Measurements from ENCODE around the gene MBD5.
A peak's percentile ranks its signal among the peaks of the same experiment; 100 is the strongest.

MBD5 gene

DNA sequence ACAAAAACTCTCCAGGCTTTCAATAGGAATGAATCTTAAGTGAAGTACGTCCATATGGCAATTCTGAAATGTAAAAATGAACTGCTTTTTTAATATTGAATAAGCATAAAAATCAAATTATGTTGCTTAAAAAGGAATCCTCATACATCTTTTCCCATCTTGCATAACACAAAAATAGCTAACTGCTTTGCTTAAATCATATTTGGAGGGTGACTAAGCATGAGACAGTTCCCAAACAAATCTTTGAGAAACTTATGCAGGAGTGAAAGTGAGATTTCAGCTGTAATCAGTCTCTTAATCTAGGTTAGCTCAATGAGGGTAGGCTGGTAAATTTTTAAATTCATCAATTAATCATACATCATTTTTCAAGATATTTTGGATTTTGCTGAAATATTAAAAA lies 111.5 kb downstream of the MBD5 start:
- no peak for DNase-seq

DNA sequence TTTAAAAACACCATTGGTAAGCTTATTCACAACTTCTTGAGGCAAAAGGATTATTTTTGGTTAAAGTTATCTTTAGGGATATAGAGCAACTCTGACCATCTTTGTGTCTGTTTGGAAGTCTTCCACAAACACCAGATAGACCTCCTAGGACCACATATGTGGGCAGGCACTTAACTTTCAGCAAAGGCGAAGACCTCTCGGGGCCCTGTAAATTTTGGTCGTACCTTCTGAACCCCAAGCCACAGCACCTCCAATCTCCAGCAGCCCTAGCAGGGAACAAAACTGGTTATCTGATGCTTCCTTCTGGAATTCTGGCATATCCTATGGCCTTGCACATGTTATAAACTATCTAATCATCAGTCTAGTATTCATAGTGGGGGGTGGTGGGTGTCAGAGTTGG lies 114.8 kb downstream of the MBD5 start:
- DNase-seq = no peak

DNA sequence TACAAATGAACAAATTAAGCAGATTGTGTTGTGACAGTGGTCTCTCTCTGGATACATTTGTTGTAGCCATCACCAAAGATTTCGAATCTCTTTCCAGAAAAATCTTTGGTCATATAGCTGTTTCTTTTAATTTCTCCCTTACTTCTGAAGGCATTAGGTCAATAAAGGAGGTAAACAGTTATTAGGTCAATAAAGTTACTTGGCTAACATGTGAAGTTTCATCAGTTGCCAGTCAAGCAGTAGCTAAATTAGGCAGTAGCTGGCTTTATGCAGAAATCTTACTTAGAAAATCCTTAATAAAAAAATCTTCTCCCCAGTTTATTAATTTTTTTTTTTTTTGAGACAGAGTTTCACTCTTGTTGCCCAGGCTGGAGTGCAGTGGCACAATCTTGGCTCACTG lies 115.5 kb downstream of the MBD5 start:
- no peak for DNase-seq

DNA sequence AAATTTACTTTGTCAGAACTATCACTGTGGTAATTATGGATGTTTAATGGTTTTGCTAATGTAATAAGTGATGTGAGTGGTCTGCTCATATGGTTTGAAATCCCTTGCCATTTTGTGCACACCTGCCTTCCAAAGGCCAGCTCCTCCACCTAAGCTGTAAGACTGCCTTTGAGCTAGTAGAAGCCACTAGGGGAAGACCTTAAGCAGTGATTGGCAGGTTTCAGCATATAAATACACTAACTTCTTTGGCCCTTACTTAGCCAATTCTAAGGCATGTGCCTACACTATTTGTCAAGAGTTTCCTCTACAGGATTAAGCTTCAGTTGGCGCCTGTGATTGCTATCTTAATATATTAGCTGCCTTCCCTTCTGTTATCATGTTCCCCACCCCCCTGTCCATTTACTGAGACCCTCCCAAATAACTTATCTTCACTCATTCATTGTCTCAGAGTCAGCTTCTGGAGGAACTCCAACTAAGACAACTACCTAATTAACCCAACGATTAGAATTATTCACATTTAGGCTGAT lies 141.1 kb downstream of the MBD5 start:
- no peak for DNase-seq

DNA sequence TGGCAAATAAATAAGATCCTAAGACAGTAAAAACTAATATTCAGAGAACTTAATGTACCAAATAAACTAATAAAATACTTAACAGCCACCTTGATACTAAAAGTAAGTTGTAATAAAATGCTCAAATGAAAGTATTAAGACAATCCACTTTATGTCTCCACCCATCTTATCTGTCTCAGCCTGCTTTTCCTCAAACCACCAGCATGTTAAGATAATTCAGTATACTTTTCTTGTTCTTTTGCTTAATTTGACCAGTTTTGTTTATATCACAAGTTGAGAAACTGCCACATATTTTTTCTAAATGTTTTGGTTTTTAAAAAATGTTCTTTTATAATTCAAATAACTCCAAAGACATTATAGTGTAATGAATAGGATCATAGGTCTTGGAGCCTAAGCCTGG lies 142.0 kb downstream of the MBD5 start:
- DNase-seq = no peak

DNA sequence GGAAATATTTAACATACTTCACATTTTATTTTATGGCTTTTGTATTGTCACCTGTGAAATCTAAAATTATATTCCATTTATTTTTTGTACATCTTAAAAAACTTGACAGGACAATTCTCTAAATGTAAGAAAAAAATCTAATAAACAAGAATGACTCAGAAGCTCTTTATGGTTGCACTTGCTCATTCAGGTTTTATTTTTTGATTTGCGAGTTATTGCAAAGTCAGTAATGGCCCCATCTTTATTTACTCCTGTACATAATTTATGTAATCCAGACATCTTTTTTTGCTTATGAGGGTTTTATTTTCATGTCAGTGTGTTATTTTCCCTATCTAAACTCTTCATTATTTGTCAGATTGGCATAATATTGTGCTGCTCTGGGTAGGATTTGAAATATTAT lies 145.1 kb downstream of the MBD5 start:
- DNase-seq = no peak

DNA sequence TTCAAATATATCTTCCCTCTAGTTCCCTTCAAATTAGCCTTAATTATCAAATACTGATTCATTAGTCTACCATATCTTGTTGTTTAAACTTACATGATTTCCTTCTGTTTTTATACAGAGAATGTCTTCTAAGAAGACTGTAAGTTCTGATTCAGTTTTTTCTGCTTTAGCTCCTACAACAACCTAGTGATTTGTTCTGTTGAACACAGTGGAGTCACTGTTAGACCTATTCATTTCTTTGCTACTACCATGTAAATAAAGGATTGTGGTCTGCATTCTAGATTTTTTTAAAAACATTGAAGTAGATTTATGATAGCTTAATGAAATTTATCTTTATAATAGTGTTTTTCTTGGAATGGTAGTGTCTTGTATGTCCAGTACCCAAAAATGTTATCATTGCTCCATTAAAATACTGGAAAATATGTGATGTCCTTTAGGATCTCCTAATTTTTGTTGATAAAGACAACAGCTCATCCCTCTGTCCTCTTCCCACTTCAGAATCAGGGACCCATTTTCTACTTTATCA lies 146.4 kb downstream of the MBD5 start:
- DNase-seq = no peak

DNA sequence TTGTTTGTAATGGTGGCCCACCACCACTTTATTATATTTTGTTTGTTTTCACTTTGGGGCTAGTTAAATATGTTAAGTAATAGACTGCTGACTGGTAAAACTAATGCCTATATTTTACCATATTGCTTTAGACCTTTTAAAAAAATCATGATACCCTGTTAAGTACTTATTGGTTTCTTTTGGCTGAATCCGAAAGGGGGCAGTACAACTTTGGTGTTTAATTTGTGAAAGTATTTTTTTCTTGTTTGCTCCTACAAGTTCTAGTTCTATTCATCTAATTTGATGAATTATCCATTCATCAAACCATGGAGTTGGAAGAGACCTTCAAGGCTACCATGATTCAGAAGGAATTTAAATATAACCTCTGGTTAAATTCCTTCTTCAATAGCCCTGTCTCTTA lies 147.0 kb downstream of the MBD5 start:
- DNase-seq = no peak

DNA sequence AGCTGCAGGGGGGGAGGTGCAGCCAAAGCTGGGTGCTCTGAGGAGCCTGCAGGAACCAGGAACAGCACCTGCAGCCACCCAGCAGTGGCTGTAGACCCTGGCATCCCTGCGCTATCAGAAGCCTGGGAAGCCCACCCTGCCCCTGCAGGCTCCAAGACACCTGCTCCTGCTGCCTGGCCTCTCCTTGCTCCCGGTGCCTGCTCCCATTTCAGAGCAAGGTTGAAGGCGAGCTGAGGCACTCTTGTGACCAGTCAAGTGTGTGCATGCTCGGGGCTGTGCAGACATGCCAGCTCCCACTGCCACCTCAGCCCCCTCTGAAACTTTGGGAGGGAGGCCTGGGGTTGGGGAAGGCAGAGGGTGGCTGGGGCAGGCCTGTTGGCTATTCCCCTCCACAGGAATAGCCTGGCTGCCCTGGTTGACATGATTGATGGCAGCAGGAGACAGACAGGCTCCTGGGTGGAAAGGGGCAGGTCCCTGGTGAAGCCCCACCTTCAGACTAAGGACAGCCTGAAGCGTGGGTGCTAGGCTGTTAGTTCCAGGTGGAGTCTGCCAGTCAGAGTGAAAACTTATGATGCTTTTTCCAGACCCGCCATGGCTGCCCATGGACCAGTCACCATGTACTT lies 151.4 kb downstream of the MBD5 start:
- no peak for DNase-seq

DNA sequence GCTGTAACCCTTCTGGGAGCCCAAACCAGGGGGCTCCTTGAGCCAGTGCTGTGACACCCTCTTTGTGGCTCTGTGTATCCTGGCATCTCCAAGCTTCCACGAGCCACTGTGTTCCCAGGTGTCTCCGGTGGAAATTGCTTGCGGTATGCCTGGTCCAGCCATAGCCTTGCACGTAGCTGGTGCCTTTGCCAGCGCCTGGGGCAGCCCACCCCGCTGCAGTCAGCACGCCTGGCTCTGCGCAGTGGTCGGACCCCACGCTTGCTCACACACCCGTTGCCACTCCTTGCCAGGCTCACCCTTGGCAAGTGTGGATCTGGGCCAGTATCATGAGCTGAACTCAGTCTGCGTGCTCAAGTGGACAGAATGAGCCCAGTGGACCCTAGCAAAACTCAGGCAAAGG lies 152.3 kb downstream of the MBD5 start:
- no peak for DNase-seq

DNA sequence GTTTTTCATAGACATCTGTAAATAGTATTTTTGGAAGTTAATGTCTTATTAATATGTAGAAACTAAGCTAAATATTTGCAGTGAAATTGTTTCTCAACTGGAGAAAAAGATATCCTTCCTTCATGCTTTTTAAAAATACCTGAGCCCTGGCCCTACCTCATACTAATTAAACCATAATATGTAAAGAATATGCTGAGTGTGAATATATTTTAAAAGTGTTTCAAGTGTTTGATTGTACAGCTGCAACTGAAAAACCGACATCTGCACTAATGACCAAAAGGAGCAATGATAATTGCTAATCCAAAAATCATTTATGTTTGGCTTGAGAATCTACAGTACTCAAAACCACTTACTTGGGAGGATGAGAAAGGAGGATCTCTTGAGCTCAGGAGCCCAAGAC lies 156.7 kb downstream of the MBD5 start:
- DNase-seq = no peak

DNA sequence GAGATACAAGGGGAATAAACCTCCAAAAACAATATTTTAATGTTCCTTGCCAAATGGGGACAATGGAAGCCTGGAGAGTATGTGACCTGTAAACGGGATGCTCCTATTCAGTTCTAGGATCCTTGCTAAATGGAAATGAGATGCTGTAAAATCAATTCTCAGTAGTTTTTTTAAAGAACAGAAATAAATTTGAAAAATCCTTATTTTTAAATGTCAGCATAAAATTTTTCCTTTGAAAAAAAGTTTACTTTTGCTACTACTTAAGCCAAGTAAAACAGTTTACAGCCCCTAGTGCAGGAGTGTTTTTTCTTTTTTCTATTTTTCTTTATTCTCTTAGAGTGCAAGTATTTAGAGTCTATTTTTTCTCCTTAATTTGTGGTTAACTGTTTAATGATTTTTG lies 158.8 kb downstream of the MBD5 start:
- no peak for DNase-seq

DNA sequence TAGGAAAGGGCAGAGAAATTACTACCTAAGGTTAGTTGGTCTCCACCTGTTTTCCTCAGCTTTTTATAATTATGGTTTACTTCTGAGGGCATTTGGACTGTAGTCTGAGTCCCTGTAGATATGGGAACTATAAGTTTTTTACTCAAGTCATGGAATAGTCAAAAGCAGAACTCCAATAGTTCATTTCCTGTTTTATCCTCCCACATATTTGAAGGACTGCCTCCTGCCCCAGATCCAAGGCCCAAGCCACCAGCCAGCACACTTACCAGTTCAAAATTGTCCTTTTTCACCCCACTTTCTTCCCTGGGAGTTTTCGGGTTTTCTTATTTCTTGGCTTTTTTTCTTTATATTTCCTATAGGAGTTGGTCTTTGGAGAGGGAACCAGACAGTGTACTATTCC lies 164.1 kb downstream of the MBD5 start:
- no peak for DNase-seq

DNA sequence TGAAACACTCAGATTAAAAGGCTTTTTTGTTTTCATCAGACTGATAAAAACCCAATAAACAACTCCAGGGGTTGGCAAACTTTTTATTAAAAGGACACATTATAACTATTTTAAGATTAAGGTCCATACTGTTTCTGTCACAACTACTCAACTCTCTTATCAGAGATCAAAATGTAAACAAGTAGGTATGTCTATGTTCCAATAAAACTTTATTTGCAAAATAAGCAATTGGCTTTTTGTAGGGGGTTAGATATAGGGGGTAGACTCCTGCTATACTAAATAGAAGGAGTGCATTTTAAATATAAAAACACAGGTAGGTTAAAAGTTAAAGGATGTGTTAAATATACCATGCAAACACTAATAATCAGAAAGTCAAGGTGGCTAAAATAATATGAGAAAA lies 174.0 kb downstream of the MBD5 start:
- DNase-seq = no peak

DNA sequence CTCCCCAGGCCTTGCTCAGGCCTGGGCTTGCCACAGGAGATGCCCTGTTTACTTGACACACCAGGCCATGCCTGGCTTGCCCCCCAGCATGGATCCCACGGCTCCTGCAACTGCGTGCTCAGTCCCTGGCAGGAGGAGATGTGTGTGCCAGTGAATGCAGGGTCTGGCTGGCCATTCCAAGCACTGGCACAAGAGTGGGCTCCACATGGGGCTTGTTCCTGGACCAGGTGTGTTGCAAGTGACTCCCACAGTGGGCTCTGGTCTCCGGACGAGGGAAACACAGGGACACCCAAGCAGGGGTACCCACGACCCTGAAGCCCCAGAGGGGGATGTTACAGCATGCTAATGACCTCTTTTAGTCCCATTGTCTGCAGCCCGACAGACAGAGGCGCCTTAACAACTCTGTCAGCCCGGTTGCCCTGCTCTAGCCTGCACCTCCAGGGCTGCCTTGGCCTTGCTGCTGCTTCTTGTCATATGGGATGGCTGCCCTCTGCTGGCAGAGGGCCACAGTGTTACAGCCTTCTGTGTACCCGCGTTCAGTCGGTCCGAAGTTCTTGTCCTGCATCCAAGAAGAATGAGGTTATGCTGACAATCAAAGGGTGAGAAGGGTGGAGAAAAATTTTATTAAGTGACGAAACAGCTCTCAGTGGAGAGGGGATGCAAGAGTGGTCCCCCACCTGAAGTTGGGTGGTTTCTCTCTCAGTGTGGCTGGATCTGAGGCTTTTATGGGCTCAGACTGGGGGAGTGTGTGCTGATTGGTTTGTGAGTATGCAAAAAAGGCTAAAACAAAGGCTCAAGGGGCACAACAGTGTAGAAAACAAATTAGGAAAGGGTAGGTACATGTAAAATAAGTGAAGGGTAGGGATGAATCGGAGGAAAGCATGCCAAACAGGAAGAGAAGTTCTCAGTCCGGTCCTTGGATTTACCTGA lies 180.4 kb downstream of the MBD5 start:
- peak; percentile 8 for DNase-seq

DNA sequence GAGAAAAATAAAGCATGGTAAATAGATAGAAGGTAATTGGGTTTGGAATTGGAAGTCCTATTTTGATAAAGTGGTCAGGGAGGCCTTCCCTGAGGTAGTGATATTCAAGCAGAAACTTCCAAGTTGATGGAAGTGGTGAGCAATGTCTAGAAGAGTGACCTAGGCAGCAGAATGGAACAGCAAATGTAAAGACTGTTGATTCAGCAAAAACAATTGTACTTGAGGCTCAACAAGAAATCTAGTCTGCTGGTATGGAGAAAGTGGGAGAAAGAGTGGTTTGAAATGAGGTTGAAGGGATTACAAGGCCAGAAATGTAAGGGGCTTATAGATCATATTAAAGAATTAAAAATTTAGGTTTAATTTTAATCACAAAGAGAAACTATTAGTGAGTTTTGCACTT lies 181.3 kb downstream of the MBD5 start:
- DNase-seq = no peak

DNA sequence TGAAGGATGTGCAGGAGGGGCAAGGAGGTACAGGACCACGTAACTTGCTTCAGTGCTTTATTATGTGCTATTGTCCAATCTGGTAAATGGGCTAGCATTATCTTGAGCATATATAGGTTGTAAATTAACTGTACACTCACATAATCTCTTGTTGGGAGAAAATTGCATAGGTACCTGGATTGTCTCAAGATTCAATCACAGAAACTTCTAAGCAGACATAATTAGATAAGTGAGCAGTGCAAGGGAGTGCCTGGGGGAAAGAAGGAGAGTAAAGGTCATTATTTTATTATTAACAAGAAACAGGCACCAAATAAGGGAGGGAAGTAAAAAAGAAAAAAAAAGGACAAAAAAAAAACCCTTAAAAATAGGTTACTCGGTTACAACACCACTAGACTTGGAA lies 186.2 kb downstream of the MBD5 start:
- DNase-seq = no peak

DNA sequence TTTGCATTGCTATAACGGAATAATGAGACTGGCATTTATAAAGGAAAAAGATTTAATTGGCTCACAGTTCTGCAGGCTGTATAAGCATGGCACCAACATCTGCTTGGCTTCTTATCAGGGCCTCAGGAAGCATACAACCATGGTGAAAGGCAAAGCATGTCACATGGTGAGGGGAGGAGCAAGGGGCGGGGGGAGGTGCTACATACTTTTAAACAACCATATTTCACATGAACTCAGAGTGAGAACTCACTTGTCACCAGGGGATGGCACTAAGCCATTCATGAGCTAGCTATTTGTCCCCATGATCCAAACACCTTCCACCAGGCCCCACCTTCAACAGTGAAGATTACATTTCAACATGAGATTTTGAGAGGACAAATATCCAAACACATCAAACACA lies 188.7 kb downstream of the MBD5 start:
- no peak for DNase-seq

DNA sequence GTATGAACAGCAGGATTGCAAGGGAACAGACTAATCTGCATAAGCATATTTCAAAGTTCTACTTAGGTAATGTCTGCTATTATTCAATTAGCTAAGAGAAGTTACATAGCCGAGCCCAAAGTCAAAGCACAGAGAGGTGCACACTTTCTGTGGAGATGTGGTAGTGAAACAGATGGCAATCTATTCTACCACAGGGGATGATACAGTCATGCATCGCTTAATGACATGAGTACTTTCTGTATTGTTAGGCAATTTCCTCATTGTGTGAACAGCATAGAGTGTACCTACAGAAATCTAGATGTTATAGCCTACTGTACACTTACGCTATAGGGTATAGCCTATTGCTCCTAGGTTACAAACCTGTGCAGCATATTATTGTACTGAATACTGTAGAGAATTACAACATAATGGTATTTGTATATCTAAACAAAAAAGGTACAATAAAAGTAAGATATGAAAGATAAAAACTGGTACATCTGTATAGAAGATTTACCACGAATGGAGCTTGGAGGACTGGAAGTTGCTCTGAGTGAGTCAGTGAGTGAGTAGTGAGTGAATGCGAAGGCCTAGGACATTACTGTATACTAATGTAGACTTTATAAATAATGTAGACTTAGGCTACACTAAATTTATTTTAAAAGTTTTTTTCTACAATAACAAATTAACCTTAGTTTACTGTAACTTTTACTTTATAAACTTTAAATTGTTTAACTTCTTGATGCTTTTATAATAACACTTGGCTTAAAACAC lies 197.6 kb downstream of the MBD5 start:
- no peak for DNase-seq

DNA sequence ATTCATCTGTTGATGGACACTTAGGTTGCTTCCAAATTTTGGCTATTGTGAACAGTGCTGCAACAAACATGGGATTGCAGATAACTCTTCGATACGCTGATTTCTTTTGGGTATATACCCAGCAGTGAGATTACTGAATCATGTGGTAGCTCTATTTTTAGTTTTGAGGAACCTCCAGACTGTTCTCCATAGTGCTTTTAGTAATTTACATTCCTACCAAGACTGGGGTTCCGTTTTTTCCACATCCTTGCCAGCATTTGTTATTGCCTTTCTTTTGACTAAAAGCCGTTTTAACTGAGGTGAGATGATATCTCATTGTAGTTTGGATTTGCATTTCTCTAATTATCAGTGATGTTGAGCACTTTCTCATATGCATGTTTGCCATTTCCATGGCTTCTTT lies 200.3 kb downstream of the MBD5 start:
- DNase-seq = no peak

DNA sequence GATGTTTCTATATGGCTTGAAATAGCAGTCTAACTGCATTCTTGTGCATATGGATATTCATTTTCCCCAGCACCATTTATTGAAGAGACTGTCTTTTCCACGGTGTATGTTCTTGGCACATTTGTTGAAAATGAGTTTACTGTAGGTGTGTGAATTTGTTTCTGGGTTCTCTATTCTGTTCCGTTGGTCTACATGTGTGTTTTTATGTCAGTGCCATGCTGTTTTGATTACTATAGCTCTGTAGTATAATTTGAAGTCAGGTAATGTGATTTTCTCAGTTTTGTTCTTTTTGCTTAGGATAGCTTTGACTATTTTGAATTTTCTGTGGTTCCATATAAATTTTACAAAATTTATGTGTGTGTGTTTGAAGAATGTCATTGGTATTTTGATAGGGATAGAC lies 201.0 kb downstream of the MBD5 start:
- DNase-seq = no peak

DNA sequence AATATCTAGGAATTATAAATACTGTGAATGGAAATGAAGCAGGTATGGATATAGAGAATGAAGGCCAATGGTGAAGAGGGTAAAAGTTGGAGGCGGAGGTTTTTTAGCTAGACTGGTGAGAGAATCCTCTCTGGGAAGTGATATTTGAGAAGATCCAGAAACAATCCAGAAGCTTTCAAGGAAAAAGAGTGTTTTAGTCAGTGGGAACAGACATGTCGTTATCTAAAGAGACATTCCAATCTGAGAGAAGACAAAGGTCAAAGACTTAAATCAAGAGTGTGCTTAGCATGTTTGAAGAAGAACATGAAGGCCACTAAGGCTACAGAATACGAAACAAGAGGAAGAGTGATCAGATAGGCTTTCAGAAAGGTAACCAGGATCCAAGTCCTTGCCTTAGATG lies 211.0 kb downstream of the MBD5 start:
- no peak for DNase-seq

DNA sequence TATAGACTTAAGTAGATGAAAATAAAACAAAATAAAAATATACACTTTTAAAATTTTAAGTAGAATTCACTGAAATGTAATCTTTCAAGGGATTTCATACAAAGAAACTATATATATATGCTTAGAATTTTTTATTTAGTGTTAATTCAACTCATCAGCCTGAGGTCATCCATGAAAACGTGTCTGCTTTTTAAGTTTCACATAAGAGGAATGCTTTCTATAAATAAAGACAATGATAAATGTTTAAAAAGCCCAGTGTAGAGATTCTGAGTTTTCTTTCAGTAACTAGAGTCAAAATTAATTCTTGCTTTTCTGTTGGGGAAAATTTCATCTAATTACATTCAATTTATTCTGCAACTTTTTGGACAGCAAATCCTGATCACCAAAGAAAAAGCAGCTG lies 213.3 kb downstream of the MBD5 start:
- DNase-seq = no peak

DNA sequence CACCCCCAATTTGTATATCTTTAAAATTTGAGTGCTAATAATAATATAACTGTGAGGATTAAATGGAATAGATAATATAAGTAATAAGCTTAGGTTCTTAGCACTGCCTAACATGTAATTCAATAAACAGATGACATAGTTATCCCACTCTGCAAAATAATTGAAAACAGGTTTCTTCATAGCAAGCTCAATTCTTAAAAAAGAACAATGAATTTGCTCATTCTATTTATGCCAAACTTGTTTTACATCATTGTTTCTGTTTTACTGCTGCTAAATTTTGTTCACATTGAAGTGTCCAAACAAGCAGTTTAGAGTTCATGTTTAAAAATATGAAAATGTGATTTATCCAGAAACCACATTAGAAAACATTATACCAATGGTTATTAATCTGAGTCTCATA lies 217.0 kb downstream of the MBD5 start:
- DNase-seq = no peak
